Endothelial cell of umbilical vein (primary cell): ENCODE results near the gene PCNX1. TPM values are rescaled to one million over a fixed set of nuclear protein-coding genes. Genes with fewer than 3 reads are reported as not detected.

Experiments
- BruUV-seq: library from RNA; stranded (reverse); fragments of 400-500 nt; replicated peaks from 2 replicates; lab custom pipeline; 2021; lab: Mats Ljungman, UMichigan
- CTCF ChIA-PET: fragments of 300-600, 350-600 bp; sonication (Branson Sonifier 250); formaldehyde crosslinking; loops from one replicate; lab custom pipeline; 2021; ENCODE audit warnings: antibody characterized with exemption, inconsistent platforms; lab: Charles Lee
- POLR2A ChIA-PET: fragments of 300-600, 350-600 bp; sonication (Branson Sonifier 250); formaldehyde crosslinking; loops from one replicate; lab custom pipeline; 2021; ENCODE audit warnings: antibody characterized with exemption, inconsistent platforms; lab: Charles Lee
- DNase-seq: peaks from one replicate; pipeline ENCODE4 v3.0.0-alpha.2; 2011; ENCODE audit warnings: low read depth, low spot score
- FAIRE-seq: peaks from 2 replicates; lab custom pipeline; 2011; peaks lifted over from hg19 to GRCh38; lab: Jason Lieb, UNC
- H2AFZ ChIP-seq: 2 replicates; pipeline ENCODE4 v1.6.0; 2012; ENCODE audit warnings: low read depth, low read length, control low read depth, inconsistent platforms
- H3K27ac ChIP-seq: 2 replicates; pipeline ENCODE4 v1.5.1; 2011; ENCODE audit warnings: low read depth, mild to moderate bottlenecking, control low read depth, low read length, moderate library complexity; ENCODE audit not compliant: insufficient read depth
- H3K27me3 ChIP-seq, 2 experiments: 2 replicates each; pipeline versions ENCODE4 v1.6.0 to v1.6.1; 2011; ENCODE audit warnings: low read length in 2 of 2, mixed read lengths in 1 of 2; ENCODE audit not compliant: control insufficient read depth in 2 of 2, insufficient read depth in 2 of 2
- H3K36me3 ChIP-seq, 2 experiments: 2 replicates in 1 of 2; 3 replicates in 1 of 2; pipeline ENCODE4 v1.5.1; 2011; ENCODE audit warnings: low read length in 2 of 2, mild to moderate bottlenecking in 1 of 2, moderate library complexity in 1 of 2; ENCODE audit not compliant: control insufficient read depth in 2 of 2, insufficient read depth in 2 of 2; ENCODE audit errors: extremely low read depth in 1 of 2
- H3K4me1 ChIP-seq: 3 replicates; pipeline ENCODE4 v1.5.1; 2011; ENCODE audit warnings: mild to moderate bottlenecking, low read length; ENCODE audit not compliant: control insufficient read depth, insufficient read depth; ENCODE audit errors: extremely low read depth
- H3K4me2 ChIP-seq: 2 replicates; pipeline ENCODE4 v1.6.1; 2011; ENCODE audit warnings: low read length, control low read depth, mixed read lengths; ENCODE audit not compliant: insufficient read depth
- H3K4me3 ChIP-seq, 3 experiments: fragments of 200-600 bp in 1 of 3; sonication (generic), shearing (Covaris generic) in 1 of 3; replicated peaks in 1 of 3; 2 replicates each; pipeline ENCODE4 v1.5.1; 2011 to 2016; ENCODE audit warnings: control low read depth in 3 of 3, low read length in 3 of 3, mild to moderate bottlenecking in 2 of 3, inconsistent platforms in 1 of 3, low read depth in 1 of 3, moderate library complexity in 1 of 3; ENCODE audit not compliant: insufficient read depth in 1 of 3
- H3K79me2 ChIP-seq: 2 replicates; pipeline ENCODE4 v1.6.0; 2012; ENCODE audit warnings: low read length, inconsistent platforms; ENCODE audit not compliant: control insufficient read depth, insufficient read depth
- H3K9ac ChIP-seq: replicated peaks from 2 replicates; pipeline ENCODE3; 2011; ENCODE audit warnings: low read length, control low read depth; ENCODE audit not compliant: insufficient read depth; ENCODE audit errors: extremely low read depth
- H3K9me1 ChIP-seq: replicated peaks from 3 replicates; pipeline ENCODE4 v1.6.0; 2011; ENCODE audit warnings: mild to moderate bottlenecking, low read length; ENCODE audit not compliant: control insufficient read depth, insufficient read depth; ENCODE audit errors: extremely low read depth
- H3K9me3 ChIP-seq: replicated peaks from 2 replicates; pipeline ENCODE4 v1.5.1; 2012; ENCODE audit warnings: low read length, inconsistent platforms; ENCODE audit not compliant: control insufficient read depth, insufficient read depth
- H4K20me1 ChIP-seq: replicated peaks from 2 replicates; pipeline ENCODE3; 2011; ENCODE audit warnings: mild to moderate bottlenecking, low read length; ENCODE audit not compliant: control insufficient read depth, insufficient read depth; ENCODE audit errors: extremely low read depth
- JUN ChIP-seq: IDR thresholded peaks from 2 replicates; pipeline ENCODE4 v1.6.1; 2011; ENCODE audit warnings: borderline replicate concordance, low read depth; ENCODE audit not compliant: insufficient read length, insufficient read depth
- MAX ChIP-seq: IDR thresholded peaks from 2 replicates; pipeline ENCODE4 v1.6.1; 2011; ENCODE audit not compliant: insufficient read depth, insufficient read length
- MYC ChIP-seq: IDR thresholded peaks from one replicate; pipeline ENCODE4 v1.6.1; 2011; ENCODE audit warnings: mild to moderate bottlenecking, low read depth, low read length
- POLR2AphosphoS5 ChIP-seq: IDR thresholded peaks from 2 replicates; pipeline ENCODE4 v1.6.1; 2012; ENCODE audit warnings: low read depth, mild to moderate bottlenecking, control low read depth, low read length, moderate library complexity; ENCODE audit not compliant: insufficient read depth
- dilution Hi-C: fragments of 300-500 bp; cut with MboI; formaldehyde crosslinking; loops from one replicate; pipeline ENCODE4 v1.15.0; 2019; ENCODE audit warnings: low sequenced_read_pairs; ENCODE audit not compliant: extremely low pct_ligation_motif_present
- intact Hi-C: fragments of 100-400 bp; cut with micrococcal nuclease; formaldehyde crosslinking; loops from one replicate; pipeline ENCODE4 v1.10.0; 2022
- polyA plus RNA-seq, 4 experiments: library from polyadenylated mRNA; depleted of rRNA in 3 of 4; stranded (reverse) in 3 of 4; unstranded in 1 of 4; fragments of >200 nt; gene quantifications; 2 replicates each; pipeline versions ENCODE4 v1.2.1 to v1.2.3, GENCODE V29; 2011 to 2012; ENCODE audit warnings: missing spikeins in 1 of 4
- total RNA-seq: library from RNA; stranded (reverse); gene quantifications from 2 replicates; pipeline ENCODE4 v1.2.3, GENCODE V29; 2021
- TF ChIP-seq, protein P1 (sequence below), 2 donors: IDR thresholded peaks; 1 replicate in 1 of 2; 2 replicates in 1 of 2; pipeline ENCODE4 v1.5.1; 2011; ENCODE audit warnings: low read length in 2 of 2, mild to moderate bottlenecking in 2 of 2, moderate library complexity in 2 of 2, control low read depth in 1 of 2, inconsistent platforms in 1 of 2, low read depth in 1 of 2; ENCODE audit not compliant: insufficient read depth in 1 of 2; ENCODE audit errors: extremely low read depth in 1 of 2

Gene PCNX1
- total and polyA plus RNA-seq, 2 donors (not counting 3 experiments of a cell fraction or from before 2014, with no cell fraction given): 21.4 to 40.5 TPM

DNA sequence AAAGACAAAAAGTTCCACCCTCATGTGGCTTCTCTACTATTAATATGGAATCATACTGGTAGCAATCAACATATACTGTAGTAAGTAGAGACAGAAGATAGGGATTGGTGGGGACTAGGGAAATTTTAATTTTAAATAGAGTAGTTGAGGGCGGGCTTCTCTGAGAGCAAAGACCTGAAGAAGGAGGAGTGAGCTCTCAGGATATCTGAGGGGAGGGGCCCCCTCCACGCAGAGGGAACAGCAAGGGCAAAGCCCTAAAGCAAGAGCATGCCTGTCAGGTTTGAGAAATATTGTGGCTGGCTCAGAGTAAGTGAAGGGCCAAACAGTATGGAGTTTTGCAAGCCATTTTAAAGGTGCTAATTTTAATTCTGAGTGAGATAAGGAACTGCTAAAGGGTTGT is 64.3 kb downstream of the PCNX1 start:
- dilution Hi-C loops (no loop called here), intact Hi-C loops (no loop called here)
- POLR2A ChIA-PET: no interaction called here
- Histone ChIP-seq H2AFZ (no peak overlapping the region), H3K27ac (no peak overlapping the region), H3K79me2 (peaks cover 1% of the 10 kb centered on the region), H3K4me2 (no peak overlapping the region), H3K4me3 (no peak overlapping the region), H3K9me3 (no peaks in the 10 kb centered on the region), H4K20me1 (no peaks in the 10 kb centered on the region), H3K9me1 (no peaks in the 10 kb centered on the region), H3K4me1 (no peaks in the 10 kb centered on the region), H3K36me3 (no peaks in the 10 kb centered on the region), H3K27me3 (no peaks in the 10 kb centered on the region), H3K9ac (no peak overlapping the region)
- DNase-seq (no peak), FAIRE-seq (no peak)
- CTCF ChIA-PET: interaction anchor here (1.4 to 2.7 kb wide), 7 partner anchors 11 to 884 kb away, joined by 4 to 35 read pairs (median 10); no protein-coding TSS in a partner anchor
- no peak for TF ChIP-seq JUN
- TF ChIP-seq, protein P1, sequence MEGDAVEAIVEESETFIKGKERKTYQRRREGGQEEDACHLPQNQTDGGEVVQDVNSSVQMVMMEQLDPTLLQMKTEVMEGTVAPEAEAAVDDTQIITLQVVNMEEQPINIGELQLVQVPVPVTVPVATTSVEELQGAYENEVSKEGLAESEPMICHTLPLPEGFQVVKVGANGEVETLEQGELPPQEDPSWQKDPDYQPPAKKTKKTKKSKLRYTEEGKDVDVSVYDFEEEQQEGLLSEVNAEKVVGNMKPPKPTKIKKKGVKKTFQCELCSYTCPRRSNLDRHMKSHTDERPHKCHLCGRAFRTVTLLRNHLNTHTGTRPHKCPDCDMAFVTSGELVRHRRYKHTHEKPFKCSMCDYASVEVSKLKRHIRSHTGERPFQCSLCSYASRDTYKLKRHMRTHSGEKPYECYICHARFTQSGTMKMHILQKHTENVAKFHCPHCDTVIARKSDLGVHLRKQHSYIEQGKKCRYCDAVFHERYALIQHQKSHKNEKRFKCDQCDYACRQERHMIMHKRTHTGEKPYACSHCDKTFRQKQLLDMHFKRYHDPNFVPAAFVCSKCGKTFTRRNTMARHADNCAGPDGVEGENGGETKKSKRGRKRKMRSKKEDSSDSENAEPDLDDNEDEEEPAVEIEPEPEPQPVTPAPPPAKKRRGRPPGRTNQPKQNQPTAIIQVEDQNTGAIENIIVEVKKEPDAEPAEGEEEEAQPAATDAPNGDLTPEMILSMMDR (IDR thresholded peaks at IDR 0.05; ENCODE audit: extremely low read depth in 1 of 2, insufficient read depth in 1 of 2, low read depth in 1 of 2, low read length in 2 of 2): no peak
- TF ChIP-seq MAX: no peak
- TF ChIP-seq MYC: no peak
- TF ChIP-seq POLR2AphosphoS5: no peak
- no TSS peak for BruUV-seq
